HUES64 (cell line): ENCODE results near the gene GCNT2.
"Not testable (repeated sequence)": the region's sequence is repeated elsewhere in the genome, so short reads cannot be mapped to it uniquely, and the experiment has no call there.

Experiments
- H3K27ac ChIP-seq: 2 replicates; pipeline ENCODE4 v1.7.0; 2013; ENCODE audit warnings: low read depth, low read length, inconsistent platforms
- H3K27me3 ChIP-seq: 2 replicates; pipeline ENCODE4 v1.6.1; 2013; ENCODE audit warnings: mild to moderate bottlenecking, low read length; ENCODE audit not compliant: insufficient read depth
- H3K36me3 ChIP-seq: 2 replicates; pipeline ENCODE4 v1.6.1; 2013; ENCODE audit warnings: mild to moderate bottlenecking, low read length; ENCODE audit not compliant: insufficient read depth
- H3K4me1 ChIP-seq: 2 replicates; pipeline ENCODE4 v1.6.1; 2013; ENCODE audit warnings: mild to moderate bottlenecking, low read length, moderate library complexity; ENCODE audit not compliant: insufficient read depth
- H3K4me3 ChIP-seq: 2 replicates; pipeline ENCODE4 v1.5.1; 2013; ENCODE audit warnings: mild to moderate bottlenecking, low read length, moderate library complexity
- H3K9ac ChIP-seq: 2 replicates; pipeline ENCODE4 v1.6.1; 2013; ENCODE audit warnings: mild to moderate bottlenecking, low read depth, low read length
- H3K9me3 ChIP-seq: 2 replicates; pipeline ENCODE4 v1.6.1; 2013; ENCODE audit warnings: low read depth, low read length; ENCODE audit not compliant: insufficient read depth
- WGBS: fragments of 150-250, 120-280 bp; methylation state at CpG from one replicate; pipeline ENCODE4 v1.1.7; 2013; ENCODE audit warnings: missing lambda C conversion rate; 5-methylcytosine and 5-hydroxymethylcytosine counted together

Gene GCNT2

DNA sequence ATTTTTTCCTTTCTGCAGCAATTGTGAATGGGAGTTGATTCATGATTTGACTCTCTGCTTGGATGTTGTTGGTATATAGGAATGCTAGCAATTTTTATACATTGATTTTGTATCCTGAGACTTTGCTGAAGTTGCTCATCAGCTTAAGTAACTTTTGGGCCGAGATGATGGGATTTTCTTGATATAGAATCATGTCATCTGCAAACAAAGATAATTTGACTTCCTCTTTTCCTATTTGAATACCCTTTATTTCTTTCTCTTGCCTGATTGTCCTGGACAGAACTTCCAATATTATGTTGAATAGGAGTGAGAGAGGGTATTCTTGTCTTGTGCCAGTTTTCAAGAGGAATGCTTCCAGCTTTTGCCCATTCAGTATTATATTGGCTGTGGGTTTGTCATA lies 144.4 kb downstream of the GCNT2 start:
- 91% methylated on average over 1 of the region's 1 CpG for WGBS

DNA sequence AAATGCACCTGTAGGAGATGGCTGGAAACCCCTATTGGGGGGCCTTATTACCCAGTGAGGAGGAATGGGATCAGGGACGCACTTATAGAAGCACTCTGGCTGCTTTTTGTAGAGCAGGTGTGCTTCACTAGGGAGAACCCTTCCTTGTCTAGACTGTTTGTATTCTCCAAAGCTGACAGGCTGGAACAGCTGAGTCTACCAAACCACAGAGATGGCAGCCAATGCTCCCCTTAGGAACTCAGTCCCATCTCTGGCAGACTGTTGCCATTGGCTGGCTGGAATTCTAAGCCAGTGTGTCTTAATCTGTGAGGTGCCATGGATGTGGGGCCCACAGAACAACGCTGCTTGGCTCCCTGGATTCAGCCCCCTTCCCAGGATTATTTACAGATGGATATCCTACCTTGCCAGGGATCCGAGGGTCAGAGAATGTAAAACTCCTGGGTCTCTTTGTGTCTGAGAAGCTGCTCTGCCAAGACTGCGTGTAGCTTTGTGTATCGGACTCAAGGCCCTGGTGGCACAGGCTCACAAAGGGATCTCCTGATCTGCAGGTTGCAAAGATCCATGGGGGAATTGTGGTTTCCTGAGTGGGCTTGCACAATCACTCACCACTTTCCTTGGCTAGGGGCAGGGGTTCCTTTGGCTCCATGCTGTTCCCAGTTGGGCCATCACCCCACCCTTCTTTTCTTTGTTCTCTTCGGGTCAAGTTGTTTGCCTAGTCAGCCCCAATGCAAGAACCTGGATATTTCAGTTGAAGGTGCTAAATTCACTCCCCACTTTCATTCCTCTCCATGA lies 147.2 kb downstream of the GCNT2 start:
- no peaks in the 10 kb centered on the region for H3K27me3 ChIP-seq
- H3K27ac ChIP-seq = no peak overlapping the region
- H3K4me3 ChIP-seq = no peak overlapping the region
- no peaks in the 10 kb centered on the region for H3K9me3 ChIP-seq
- 94% methylated on average over 6 of the region's 6 CpGs for WGBS
- H3K36me3 ChIP-seq = no peaks in the 10 kb centered on the region
- H3K4me1 ChIP-seq = no peaks in the 10 kb centered on the region
- no peak overlapping the region for H3K9ac ChIP-seq

More for the DNA sequence above, 144.4 kb downstream of the GCNT2 start:
- H3K27me3 ChIP-seq, H3K27ac ChIP-seq, H3K9ac ChIP-seq, H3K4me3 ChIP-seq, H3K4me1 ChIP-seq, H3K36me3 ChIP-seq, H3K9me3 ChIP-seq: not testable (repeated sequence)

DNA sequence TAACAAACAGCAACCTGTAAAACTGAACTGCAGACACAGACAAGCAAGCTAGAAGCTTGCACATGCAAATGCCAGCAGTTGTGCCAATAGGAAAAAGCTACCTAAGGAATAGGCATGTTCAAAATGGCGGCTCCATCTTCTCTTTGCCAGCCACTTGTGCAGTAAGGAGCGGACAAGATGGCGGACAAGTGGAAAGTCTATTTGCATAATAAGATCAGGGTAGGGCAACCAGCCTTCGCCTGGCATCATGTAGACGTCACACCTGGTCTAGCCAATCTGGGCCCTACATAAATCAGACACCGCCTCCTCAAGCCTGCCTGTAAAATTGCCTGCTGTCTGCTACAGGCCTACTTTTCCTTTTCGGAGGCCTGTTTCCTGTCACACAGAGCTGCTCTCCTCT lies 155.3 kb downstream of the GCNT2 start:
- no peaks in the 10 kb centered on the region for H3K36me3 ChIP-seq
- H3K27ac ChIP-seq = no peak overlapping the region
- no peak overlapping the region for H3K9ac ChIP-seq
- H3K9me3 ChIP-seq = no peaks in the 10 kb centered on the region
- WGBS = 94% methylated on average over 7 of the region's 7 CpGs
- no peaks in the 10 kb centered on the region for H3K4me1 ChIP-seq
- no peaks in the 10 kb centered on the region for H3K27me3 ChIP-seq
- H3K4me3 ChIP-seq = no peak overlapping the region

DNA sequence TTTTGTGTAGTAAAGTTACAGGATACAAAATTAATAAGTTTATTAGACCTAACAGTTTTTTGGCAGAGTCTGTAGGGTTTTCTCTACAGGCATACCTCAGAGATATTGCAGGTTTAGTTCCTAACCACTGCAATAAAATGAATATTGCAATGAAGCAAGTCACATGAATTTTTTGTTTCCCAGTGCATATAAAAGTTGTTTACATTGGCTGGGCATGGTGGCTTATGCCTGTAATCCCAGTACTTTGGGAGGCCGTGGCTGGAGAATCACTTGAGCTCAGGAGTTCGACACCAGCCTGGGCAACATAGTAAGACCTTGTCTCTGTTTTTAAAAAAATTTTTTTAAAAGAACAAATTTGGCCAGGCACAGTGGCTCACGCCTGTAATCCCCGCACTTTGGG lies 157.3 kb downstream of the GCNT2 start:
- WGBS = 91% methylated on average over 4 of the region's 4 CpGs
- Histone ChIP-seq H3K9ac (no peak overlapping the region), H3K4me3 (no peak overlapping the region)

More for the DNA sequence above, 157.3 kb downstream of the GCNT2 start:
- Histone ChIP-seq H3K27ac (no peak overlapping the region), H3K4me1 (no peaks in the 10 kb centered on the region), H3K9me3 (peaks cover 9% of the 10 kb centered on the region; the same call in 1 of the 2 replicates), H3K36me3 (no peaks in the 10 kb centered on the region), H3K27me3 (no peaks in the 10 kb centered on the region)
